Testis (tissue), 2 donors: ENCODE results near the gene HBD.

Experiments
- POLR2A ChIP-seq: fragments of 450-650 bp; IDR thresholded peaks from one replicate; pipeline ENCODE4 v1.6.1; 2017; ENCODE audit warnings: antibody characterized with exemption, mild to moderate bottlenecking, moderate library complexity
- TF ChIP-seq, protein P1 (sequence below), 3 experiments: fragments of 450-650 bp in 2 of 3; fragments of 200-600 bp in 1 of 3; sonication (generic) in 1 of 3; IDR thresholded peaks; one replicate each; pipeline ENCODE4 v1.5.1; 2016 to 2019; ENCODE audit warnings: antibody characterized with exemption in 3 of 3, mild to moderate bottlenecking in 2 of 3, moderate library complexity in 1 of 3

DNA sequence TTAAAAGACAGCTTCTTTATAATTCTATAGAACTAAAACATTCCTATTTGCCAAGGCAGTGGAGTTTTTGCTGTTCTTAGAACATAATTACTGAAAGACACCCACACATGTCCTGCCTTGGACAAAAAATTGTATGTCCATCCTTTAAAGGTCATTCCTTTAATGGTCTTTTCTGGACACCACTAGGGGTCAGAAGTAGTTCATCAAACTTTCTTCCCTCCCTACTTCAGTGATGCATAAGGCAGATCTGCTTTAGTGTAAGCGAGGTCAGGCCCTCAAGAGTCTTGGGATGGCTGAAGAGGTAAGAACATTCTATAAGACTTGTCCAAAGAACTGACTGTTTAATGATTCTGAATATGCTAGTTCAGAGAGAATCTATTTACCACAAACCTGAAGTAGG lies 29.5 kb downstream of the HBD start:
- TF ChIP-seq, protein P1, sequence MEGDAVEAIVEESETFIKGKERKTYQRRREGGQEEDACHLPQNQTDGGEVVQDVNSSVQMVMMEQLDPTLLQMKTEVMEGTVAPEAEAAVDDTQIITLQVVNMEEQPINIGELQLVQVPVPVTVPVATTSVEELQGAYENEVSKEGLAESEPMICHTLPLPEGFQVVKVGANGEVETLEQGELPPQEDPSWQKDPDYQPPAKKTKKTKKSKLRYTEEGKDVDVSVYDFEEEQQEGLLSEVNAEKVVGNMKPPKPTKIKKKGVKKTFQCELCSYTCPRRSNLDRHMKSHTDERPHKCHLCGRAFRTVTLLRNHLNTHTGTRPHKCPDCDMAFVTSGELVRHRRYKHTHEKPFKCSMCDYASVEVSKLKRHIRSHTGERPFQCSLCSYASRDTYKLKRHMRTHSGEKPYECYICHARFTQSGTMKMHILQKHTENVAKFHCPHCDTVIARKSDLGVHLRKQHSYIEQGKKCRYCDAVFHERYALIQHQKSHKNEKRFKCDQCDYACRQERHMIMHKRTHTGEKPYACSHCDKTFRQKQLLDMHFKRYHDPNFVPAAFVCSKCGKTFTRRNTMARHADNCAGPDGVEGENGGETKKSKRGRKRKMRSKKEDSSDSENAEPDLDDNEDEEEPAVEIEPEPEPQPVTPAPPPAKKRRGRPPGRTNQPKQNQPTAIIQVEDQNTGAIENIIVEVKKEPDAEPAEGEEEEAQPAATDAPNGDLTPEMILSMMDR (IDR thresholded peaks at IDR 0.05), result peak in 1 of 3 experiments; percentile 27
- TF ChIP-seq POLR2A, result no peak
